ENCODE data around the gene GTF2H1.

The GTF2H1 gene

DNA sequence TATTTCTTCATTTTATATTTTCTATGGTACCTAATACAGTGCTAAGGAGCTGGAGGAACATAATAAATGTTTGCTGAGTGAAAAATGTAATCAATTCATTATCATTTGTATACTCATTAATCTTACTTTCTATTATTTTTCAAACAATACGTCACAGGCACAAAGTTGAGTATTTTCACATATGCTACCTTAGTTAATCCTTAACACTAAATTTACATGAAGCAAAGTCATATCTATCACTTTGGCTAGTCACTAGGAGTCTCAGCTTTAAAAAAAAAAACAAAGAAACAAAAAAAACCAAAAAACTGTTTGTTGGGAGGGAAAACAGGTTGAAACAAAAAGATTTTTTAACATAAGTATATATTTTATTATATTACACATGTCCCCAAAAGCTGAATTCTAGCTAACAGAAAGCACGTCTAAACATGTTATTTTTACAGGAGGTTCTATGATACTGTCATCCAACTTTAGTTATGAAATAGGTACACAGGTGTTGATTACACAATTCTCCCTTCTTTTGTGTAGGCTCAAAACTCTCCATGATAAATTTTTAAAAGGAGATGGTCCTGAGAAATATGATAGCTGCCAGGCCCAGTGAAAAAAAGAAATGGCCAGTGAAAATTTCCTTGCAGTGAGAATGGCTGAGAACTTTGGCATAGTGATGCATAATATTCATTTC is 14.8 kb upstream of the GTF2H1 start:
- no peak overlapping the region for H3K4me3 ChIP-seq (ENCODE audit: low read depth, low read length)
- H3K36me3 ChIP-seq (ENCODE audit: control insufficient read depth, insufficient read depth, low read length) = peaks cover 86% of the 10 kb centered on the region
- no peak overlapping the region for H3K27ac ChIP-seq (ENCODE audit: low read depth, low read length)
- H3K27me3 ChIP-seq (ENCODE audit: control insufficient read depth, insufficient read depth, low read length) = no peaks in the 10 kb centered on the region
- H3K9ac ChIP-seq (ENCODE audit: low read length) = no peak overlapping the region
- no peaks in the 10 kb centered on the region for H3K4me1 ChIP-seq (ENCODE audit: control insufficient read depth, insufficient read depth, low read length)
- H3K9me3 ChIP-seq (ENCODE audit: control insufficient read depth, insufficient read depth, low read depth, low read length) = no peaks in the 10 kb centered on the region

DNA sequence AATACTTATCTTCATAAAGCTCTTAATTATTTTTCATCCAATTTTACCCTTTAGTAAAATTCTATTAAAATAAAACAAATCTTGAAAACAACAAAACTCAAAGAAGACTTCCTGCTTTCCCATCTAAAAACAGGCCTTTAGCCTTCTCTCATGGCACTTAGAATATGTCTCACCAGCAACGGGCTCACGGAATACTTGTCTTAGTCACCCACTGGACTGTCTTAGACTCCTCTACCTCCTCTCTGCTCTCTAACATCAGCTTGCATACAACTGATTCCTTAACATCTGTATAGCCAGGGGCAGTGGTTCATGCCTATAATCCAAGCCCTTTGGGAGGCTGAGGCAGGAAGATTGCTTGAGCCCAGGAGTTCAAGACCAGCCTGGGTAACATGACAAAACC is 14.1 kb upstream of the GTF2H1 start:
- Histone ChIP-seq H3K9me3 (ENCODE audit: control insufficient read depth, insufficient read depth, low read depth, low read length) (no peaks in the 10 kb centered on the region), H3K4me1 (ENCODE audit: control insufficient read depth, insufficient read depth, low read length) (no peaks in the 10 kb centered on the region), H3K27me3 (ENCODE audit: control insufficient read depth, insufficient read depth, low read length) (no peaks in the 10 kb centered on the region), H3K36me3 (ENCODE audit: control insufficient read depth, insufficient read depth, low read length) (peaks cover 80% of the 10 kb centered on the region), H3K27ac (ENCODE audit: low read depth, low read length) (no peak overlapping the region), H3K9ac (ENCODE audit: low read length) (no peak overlapping the region), H3K4me3 (ENCODE audit: low read depth, low read length) (no peak overlapping the region)

DNA sequence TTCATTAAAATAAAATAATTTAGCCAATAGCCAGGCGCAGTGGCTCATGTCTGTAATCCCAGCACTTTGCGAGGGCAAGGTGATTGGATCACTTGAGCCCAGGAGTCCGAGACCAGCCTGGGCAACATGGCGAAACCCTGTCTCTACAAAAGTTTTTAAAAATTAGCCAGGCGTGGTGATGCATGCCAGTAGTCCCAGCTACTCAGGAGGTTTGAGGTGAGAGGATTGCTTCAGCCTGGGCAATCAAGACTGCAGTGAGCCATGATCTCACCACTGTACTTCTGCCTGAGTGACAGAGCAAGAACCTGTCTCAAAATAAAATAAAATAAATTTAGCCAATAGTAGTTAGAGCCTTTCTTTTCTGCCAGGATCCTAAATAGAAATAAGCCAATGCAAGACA is 12.7 kb upstream of the GTF2H1 start:
- Histone ChIP-seq H3K27ac (ENCODE audit: low read depth, low read length) (no peak overlapping the region), H3K4me3 (ENCODE audit: low read depth, low read length) (no peak overlapping the region), H3K27me3 (ENCODE audit: control insufficient read depth, insufficient read depth, low read length) (no peaks in the 10 kb centered on the region), H3K9me3 (ENCODE audit: control insufficient read depth, insufficient read depth, low read depth, low read length) (no peaks in the 10 kb centered on the region), H3K36me3 (ENCODE audit: control insufficient read depth, insufficient read depth, low read length) (peaks cover 70% of the 10 kb centered on the region), H3K4me1 (ENCODE audit: control insufficient read depth, insufficient read depth, low read length) (0 out of 2 replicates have a peak, but pooled peaks cover 2% of the 10 kb centered on the region), H3K9ac (ENCODE audit: low read length) (no peak overlapping the region)

DNA sequence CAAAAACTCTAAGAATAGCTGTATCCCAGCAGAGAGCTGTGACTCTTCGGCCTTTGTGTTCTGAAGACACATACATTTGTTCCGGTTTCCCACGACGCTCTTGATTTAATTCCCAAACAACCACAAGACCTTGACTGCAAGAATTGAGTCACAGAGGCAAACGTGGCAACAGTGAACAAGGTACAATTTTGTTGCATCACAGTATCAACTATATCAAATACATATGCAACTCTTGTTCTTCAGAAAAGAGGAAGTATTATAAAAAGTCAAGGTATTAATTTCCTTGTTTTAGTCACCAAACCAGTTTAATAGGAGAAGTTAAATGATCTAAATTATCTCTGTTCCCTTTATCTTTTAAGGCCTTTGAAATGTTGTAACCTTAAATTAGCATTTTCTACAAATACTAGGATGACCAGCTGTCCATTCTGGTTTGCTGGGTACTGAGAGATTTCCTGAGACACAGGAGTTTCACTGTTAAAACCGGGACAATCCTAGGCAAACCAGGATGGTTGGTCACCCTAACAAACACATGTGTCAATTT is 11.5 kb upstream of the GTF2H1 start:
- H3K4me3 ChIP-seq (ENCODE audit: low read depth, low read length) = no peak overlapping the region
- no peak overlapping the region for H3K27ac ChIP-seq (ENCODE audit: low read depth, low read length)
- H3K4me1 ChIP-seq (ENCODE audit: control insufficient read depth, insufficient read depth, low read length) = 0 out of 2 replicates have a peak, but pooled peaks cover 2% of the 10 kb centered on the region
- H3K9me3 ChIP-seq (ENCODE audit: control insufficient read depth, insufficient read depth, low read depth, low read length) = no peaks in the 10 kb centered on the region
- no peaks in the 10 kb centered on the region for H3K27me3 ChIP-seq (ENCODE audit: control insufficient read depth, insufficient read depth, low read length)
- H3K36me3 ChIP-seq (ENCODE audit: control insufficient read depth, insufficient read depth, low read length) = peaks cover 60% of the 10 kb centered on the region
- H3K9ac ChIP-seq (ENCODE audit: low read length) = no peak overlapping the region

DNA sequence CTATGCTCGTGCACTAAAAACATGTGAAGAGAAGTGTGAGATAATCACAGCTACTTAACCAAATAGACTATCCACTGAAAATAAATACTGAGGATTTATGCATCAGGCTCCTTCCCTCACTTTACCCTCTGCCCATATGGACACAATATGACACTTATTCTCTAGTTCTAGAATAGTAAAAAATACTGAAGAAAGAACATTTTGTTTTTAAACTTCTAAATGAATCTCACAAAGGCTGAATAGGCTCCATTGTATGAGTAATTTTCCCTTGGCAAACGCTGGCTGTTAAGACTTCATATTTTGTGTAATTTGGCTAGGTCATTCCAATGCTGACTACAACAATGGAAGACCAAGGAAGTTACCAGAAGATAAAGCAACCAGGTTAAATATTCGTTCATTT is 10.4 kb upstream of the GTF2H1 start:
- H3K9me3 ChIP-seq (ENCODE audit: control insufficient read depth, insufficient read depth, low read depth, low read length) = no peaks in the 10 kb centered on the region
- no peak overlapping the region for H3K27ac ChIP-seq (ENCODE audit: low read depth, low read length)
- H3K4me3 ChIP-seq (ENCODE audit: low read depth, low read length) = no peak overlapping the region
- no peak overlapping the region for H3K9ac ChIP-seq (ENCODE audit: low read length)
- H3K36me3 ChIP-seq (ENCODE audit: control insufficient read depth, insufficient read depth, low read length) = peaks cover 57% of the 10 kb centered on the region
- 0 out of 2 replicates have a peak, but pooled peaks cover 2% of the 10 kb centered on the region for H3K4me1 ChIP-seq (ENCODE audit: control insufficient read depth, insufficient read depth, low read length)
- no peaks in the 10 kb centered on the region for H3K27me3 ChIP-seq (ENCODE audit: control insufficient read depth, insufficient read depth, low read length)

DNA sequence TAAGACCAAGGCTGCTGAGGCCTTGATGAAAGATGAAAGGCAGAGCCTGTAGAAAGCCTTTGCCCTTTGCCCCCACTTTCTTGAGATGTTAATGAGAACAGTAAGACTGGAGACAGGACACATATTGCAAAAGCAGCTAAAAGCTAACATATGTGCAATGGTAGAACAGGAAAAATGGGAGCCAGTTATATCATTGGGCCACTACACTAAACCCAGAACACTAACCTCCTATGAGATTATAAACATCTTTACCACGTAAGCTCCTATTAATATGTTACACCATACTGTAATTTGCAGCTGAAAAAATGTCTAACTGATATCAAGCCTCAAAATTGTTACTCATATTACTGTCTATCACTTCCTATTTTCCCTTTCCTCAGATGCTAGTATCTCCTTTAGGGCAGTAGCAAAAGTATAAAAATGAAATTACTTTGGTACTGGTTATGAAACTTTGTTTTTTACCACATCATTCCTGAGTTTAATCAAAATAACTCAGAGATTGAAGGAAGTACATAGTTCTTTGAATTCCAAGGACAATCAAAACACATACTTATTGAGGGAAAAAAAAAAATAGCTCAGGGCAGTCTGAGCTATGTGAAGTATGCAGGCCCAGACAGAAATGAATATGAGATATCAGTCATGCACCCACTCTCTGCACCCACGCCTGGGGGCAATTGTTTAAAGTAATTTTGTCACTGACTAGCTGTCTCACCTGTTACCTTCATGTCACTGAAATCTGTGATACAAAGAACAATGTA is 9.5 kb upstream of the GTF2H1 start:
- no peak overlapping the region for H3K9ac ChIP-seq (ENCODE audit: low read length)
- H3K4me1 ChIP-seq (ENCODE audit: control insufficient read depth, insufficient read depth, low read length) = 0 out of 2 replicates have a peak, but pooled peaks cover 2% of the 10 kb centered on the region
- H3K4me3 ChIP-seq (ENCODE audit: low read depth, low read length) = no peak overlapping the region
- no peaks in the 10 kb centered on the region for H3K27me3 ChIP-seq (ENCODE audit: control insufficient read depth, insufficient read depth, low read length)
- H3K9me3 ChIP-seq (ENCODE audit: control insufficient read depth, insufficient read depth, low read depth, low read length) = no peaks in the 10 kb centered on the region
- H3K27ac ChIP-seq (ENCODE audit: low read depth, low read length) = no peak overlapping the region
- peaks cover 50% of the 10 kb centered on the region for H3K36me3 ChIP-seq (ENCODE audit: control insufficient read depth, insufficient read depth, low read length)

DNA sequence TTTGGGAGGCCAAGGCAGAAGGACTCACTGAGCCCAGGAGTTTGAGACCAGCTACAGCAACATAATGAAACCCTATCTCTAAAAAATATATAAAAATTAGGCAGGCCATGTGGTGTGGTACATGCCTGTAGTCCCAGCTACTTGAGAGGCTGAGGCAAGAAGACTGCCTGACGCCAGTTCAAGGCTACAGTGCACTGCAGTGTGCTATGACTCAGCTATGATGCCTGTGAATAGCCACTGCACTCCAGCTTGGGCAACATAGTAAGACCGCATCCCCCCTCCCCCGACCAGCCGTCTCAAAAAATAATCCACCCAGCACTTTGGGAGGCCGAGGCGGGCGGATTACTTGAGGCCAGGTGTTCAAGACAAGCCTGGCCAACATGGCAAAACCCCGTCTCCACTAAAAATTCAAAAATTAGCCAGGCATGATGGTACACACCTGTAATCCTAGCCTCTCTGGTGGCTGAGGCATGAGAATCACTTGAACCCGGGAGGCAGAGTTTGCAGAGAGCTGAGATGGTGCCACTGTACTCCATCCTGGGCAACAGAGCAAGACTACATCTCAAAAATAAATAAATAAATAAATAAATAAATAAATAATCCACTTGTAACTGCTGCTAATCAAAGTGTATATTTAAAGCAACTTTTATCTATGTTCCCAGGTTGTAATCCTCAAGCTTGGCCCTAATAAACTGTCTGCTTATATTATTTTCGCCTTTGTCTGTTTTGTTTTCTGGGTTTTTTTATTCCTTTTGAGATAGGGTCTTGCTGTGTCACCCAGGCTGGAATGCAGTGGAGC is 8.2 kb upstream of the GTF2H1 start:
- H3K27ac ChIP-seq (ENCODE audit: low read depth, low read length) = no peak overlapping the region
- no peaks in the 10 kb centered on the region for H3K9me3 ChIP-seq (ENCODE audit: control insufficient read depth, insufficient read depth, low read depth, low read length)
- H3K4me3 ChIP-seq (ENCODE audit: low read depth, low read length) = no peak overlapping the region
- H3K4me1 ChIP-seq (ENCODE audit: control insufficient read depth, insufficient read depth, low read length) = 0 out of 2 replicates have a peak, but pooled peaks cover 2% of the 10 kb centered on the region
- H3K36me3 ChIP-seq (ENCODE audit: control insufficient read depth, insufficient read depth, low read length) = peaks cover 37% of the 10 kb centered on the region
- H3K9ac ChIP-seq (ENCODE audit: low read length) = no peak overlapping the region
- H3K27me3 ChIP-seq (ENCODE audit: control insufficient read depth, insufficient read depth, low read length) = no peaks in the 10 kb centered on the region

DNA sequence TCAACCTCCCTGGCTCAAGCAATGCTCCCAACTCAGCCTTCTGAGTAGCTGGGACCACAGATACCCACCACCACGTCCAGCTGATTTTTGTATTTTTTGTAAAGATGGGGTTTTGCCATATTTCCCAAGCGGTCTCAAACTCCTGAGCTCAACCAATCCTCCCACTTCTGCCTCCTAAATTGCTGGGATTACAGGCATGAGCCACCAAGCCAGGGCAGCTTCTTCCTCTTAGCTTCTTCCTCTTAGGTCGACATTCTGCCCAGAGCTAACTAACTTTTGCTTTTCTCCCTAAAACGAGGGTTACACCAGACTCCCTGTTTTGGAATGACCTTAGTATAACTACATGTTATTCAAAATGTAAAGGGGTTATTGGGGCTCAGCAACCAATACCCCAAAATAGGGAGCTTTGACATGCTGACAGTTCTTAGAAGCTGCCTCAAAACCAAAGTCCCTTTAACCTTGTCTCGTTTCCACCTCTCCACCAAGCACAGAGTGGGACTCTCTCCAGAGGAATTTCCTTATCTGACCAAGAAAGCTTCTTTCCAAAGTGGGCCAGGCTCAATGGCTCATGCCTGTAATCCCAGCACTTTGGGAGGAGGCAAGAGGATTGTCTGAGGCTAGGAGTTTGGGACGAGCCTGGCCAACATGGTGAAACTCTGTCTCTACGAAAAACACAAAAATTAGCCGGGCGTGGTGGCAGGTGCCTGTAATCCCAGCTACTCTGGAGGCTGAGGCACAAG is 7.4 kb upstream of the GTF2H1 start:
- no peak overlapping the region for H3K27ac ChIP-seq (ENCODE audit: low read depth, low read length)
- no peaks in the 10 kb centered on the region for H3K27me3 ChIP-seq (ENCODE audit: control insufficient read depth, insufficient read depth, low read length)
- peaks cover 29% of the 10 kb centered on the region for H3K36me3 ChIP-seq (ENCODE audit: control insufficient read depth, insufficient read depth, low read length)
- H3K4me1 ChIP-seq (ENCODE audit: control insufficient read depth, insufficient read depth, low read length) = 0 out of 2 replicates have a peak, but pooled peaks cover 2% of the 10 kb centered on the region
- no peaks in the 10 kb centered on the region for H3K9me3 ChIP-seq (ENCODE audit: control insufficient read depth, insufficient read depth, low read depth, low read length)
- no peak overlapping the region for H3K9ac ChIP-seq (ENCODE audit: low read length)
- H3K4me3 ChIP-seq (ENCODE audit: low read depth, low read length) = no peak overlapping the region

DNA sequence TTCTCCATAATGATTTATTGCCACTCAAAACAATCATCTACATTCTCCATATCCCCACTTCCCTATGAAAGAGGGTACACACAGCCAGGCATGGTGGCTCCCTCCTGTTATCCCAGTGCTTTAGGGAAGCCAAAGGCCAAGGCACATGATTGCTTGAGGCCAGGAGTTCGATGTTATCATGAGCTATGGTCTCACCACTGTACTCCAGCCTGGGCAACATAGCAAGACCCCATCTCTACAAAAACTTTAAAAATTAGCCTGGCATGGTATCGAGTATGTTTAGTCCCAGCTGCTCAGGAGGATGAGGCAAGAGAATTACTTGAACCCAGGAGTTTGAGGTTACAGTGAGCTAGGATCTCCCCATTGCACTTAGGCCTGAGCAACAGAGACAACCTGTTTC is 6.5 kb upstream of the GTF2H1 start:
- Histone ChIP-seq H3K9ac (ENCODE audit: low read length) (no peak overlapping the region), H3K36me3 (ENCODE audit: control insufficient read depth, insufficient read depth, low read length) (peaks cover 20% of the 10 kb centered on the region), H3K4me3 (ENCODE audit: low read depth, low read length) (no peak overlapping the region), H3K27ac (ENCODE audit: low read depth, low read length) (no peak overlapping the region), H3K9me3 (ENCODE audit: control insufficient read depth, insufficient read depth, low read depth, low read length) (no peaks in the 10 kb centered on the region), H3K4me1 (ENCODE audit: control insufficient read depth, insufficient read depth, low read length) (peaks cover 11% of the 10 kb centered on the region; the same call in 1 of the 2 replicates), H3K27me3 (ENCODE audit: control insufficient read depth, insufficient read depth, low read length) (no peaks in the 10 kb centered on the region)

DNA sequence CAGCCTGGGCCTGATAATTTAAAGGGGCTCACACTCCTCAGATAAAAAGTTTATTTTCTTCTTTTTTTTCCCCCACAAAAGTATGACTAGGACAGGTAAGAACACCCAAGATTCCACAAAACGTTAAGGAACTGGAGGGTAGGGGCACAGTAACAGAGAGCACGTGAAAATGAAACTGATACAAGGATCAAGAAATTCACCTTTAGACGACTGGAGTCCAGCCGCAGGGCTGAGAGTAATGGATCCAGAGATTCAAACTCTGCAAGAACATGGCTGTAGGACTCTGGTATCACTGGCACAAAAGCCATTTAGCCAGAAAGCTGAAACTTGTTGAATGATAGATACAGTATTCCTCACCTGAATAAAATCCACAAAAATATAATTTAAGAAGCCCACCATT is 4.8 kb upstream of the GTF2H1 start:
- no peaks in the 10 kb centered on the region for H3K9me3 ChIP-seq (ENCODE audit: control insufficient read depth, insufficient read depth, low read depth, low read length)
- H3K4me3 ChIP-seq (ENCODE audit: low read depth, low read length) = no peak overlapping the region
- H3K36me3 ChIP-seq (ENCODE audit: control insufficient read depth, insufficient read depth, low read length) = peaks cover 11% of the 10 kb centered on the region
- H3K27me3 ChIP-seq (ENCODE audit: control insufficient read depth, insufficient read depth, low read length) = no peaks in the 10 kb centered on the region
- no peak overlapping the region for H3K27ac ChIP-seq (ENCODE audit: low read depth, low read length)
- H3K9ac ChIP-seq (ENCODE audit: low read length) = no peak overlapping the region
- peaks cover 11% of the 10 kb centered on the region; the same call in 1 of the 2 replicates for H3K4me1 ChIP-seq (ENCODE audit: control insufficient read depth, insufficient read depth, low read length)

Measured in HUES6 (cell line).